Stimulated activated CD8-positive, alpha-beta memory T cell treated with anti-CD3 and anti-CD28 coated beads, Interleukin-15, amount 100 ng/mL, for 4 hours (primary cell): ENCODE results near the gene DUSP11.
"Not testable (repeated sequence)": the region's sequence is repeated elsewhere in the genome, so short reads cannot be mapped to it uniquely, and the experiment has no call there.

ENCODE experiments used
- DNase-seq, 2 donors: peaks; one replicate each; pipeline ENCODE4 v3.0.0-alpha.2; 2020; ENCODE audit warnings: low read depth in 2 of 2

The DUSP11 gene

DNA sequence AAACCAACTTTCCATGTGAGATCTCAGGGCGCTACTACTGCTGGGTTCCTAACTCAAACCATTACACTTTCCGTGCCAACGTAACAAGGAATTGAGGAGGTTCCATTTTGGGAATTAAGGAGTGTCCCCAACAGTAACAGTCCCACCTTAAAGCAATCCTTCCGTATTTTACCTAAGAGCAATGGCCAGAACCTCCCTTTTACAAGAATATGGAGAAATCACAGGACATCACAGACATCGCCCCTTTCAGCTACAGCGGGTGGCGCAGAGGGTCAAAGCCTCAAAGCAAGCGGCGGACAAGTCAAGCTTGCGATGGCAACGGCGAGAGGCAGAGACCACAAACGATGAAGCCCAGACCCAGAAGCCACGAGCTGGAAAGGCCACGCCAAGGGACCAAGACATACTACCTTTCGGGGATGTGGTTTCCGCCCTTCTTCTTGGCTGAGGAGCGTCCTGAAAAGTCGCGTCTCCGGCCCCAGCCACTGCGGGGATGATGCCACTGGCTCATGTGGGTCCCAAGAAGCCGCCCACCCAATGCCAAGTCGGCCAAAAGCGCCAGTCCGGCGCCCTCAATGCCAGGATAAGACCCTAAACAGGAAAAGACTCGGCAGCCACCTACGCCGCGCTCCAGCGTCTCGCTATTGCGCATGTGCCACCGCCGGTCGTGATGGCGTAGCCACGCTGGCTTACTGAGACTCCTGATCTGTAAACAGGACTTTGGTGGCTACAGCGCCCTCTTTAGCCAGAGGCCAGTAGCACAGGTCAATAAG is at the start of gene DUSP11:
TSS of gene DUSP11 (minus strand) at position 637 of the 770 bp plus-strand sequence. CDS start at position 508, 129 bp downstream.
- peak; percentile 88 to 95 for DNase-seq

DNA sequence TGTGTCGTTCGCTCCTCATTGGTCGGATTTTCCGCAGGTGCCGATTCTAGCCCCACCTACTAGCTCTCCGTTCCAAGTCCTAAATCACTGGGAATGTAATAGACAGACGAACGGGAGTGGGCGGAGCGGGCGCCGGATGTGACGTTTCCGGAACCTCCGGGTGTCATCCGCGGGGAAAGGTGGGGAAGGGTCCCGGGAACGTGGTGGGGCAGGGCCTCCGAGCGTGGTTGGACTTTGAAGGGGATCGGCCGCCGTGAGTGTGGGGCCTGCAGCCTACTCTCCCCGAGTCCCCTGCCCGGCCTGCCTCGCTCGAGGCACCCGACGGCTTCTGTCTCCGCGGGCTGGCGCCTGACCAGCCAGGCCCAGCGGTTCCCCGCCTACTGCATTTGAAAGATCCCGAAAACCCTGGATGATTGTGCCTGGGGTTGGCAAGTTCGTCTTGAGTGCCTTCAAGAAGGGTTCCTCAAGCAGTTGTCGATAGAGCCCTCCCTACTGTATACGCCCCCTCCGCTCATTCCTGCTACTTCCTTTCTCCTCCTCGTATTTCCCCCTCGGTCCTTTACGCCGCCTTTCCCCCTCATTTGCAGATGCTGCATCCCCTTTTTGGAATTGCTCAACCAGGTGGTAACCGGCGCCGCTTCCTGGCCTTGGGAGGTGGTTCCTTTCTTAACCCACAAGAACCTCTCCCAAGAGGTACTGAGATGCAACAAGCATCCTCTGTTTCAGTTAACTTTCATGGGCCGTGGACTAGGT is 49.1 kb upstream of the DUSP11 start, which contains the start of gene STAMBP:
TSS of gene STAMBP (plus strand) at position 144 of the 753 bp plus-strand sequence. CDS start 1,896 bp downstream, outside the sequence.
- DNase-seq, result peak; percentile 69 to 81

DNA sequence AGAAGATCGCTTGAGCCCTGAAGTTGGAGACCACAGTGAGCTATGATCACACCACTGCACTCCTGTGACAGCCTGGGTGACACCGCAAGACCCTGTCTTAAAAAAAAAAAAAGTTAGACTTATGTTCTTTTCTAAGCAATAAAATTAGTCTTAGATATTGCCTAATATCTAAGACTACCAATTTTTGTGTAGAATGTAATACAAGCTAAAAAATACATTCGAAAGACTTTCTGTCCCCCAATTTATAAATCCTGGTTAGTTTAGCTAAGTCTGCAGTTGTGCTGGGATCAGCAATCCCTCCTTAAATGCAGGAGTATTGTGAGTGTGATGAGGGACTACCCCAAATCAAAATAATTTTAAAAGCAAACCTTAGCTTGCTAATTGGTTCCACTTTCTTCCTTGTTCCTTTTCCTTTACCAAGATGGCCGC is 48.5 kb upstream of the DUSP11 start:
- DNase-seq, result no peak

DNA sequence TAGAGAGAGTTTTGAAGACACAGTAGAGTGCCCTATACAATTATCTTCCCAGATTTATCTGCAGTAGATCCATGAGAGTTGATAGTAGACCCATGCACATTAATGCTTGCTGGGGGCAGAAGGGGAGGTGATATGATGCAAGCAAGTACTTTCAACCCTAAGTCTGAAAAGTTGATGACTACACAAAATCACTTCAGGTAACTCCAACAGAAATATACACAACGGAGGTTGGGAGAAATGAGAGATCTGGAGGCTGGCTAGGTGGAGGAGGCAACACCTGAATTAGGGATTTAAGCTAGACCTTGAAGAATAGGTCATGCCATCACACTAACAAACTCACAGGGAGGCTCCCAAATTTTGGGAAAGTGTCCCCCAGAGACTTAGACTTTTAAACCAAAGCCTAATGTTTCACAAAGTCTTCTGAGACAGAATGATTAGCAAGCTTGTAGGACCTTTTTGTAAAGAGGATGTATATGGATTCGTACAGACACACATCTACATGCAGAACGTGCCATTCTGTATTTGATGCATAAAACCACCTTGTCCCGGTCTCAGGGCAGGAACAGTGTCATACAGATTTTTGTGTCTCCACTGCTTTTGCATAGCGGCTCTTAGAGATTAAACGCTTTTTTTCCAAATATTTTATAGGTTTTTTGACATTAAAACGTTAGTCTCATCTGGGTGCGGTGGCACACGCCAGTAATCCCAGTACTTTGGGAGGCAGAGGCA is 47.9 kb upstream of the DUSP11 start:
- no peak for DNase-seq

DNA sequence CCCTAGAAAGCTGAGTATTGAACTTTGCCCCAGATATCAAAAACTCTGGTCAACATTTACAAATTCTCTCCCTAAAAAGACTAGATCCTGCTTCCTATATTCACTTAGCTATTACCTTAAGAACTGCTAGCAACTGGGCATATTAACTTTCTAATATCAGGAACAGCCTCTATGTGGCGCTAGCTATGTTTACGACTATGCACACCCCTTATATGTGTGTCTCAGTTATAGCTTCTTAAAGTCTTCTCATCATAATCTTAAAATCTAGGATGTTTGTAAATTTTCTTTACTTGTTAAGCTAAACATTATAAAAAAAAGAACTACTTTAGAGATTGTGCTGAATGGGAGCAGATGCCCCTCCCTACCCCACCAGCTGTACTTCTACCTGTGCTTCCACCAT is 47.1 kb upstream of the DUSP11 start:
- DNase-seq, result no peak

DNA sequence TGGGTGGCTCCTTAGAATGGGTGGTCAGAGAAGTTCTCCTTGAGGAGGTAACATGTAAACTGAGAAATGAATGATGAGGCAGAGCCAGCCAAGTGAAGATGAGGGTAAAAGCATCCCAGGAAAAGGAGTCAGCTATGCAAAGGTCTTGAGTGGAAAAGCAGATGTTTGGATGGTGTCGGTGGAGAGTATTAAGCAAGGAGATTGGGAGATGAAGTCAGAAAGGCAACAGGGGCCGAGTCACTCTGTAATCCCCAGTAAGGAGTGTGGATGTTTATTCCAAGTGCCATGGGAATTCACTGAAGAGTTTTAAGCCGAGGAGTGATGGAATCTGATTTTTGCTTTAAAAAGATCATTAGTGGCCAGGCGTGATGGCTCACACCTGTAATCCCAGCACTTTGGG is 45.5 kb upstream of the DUSP11 start:
- no peak for DNase-seq

DNA sequence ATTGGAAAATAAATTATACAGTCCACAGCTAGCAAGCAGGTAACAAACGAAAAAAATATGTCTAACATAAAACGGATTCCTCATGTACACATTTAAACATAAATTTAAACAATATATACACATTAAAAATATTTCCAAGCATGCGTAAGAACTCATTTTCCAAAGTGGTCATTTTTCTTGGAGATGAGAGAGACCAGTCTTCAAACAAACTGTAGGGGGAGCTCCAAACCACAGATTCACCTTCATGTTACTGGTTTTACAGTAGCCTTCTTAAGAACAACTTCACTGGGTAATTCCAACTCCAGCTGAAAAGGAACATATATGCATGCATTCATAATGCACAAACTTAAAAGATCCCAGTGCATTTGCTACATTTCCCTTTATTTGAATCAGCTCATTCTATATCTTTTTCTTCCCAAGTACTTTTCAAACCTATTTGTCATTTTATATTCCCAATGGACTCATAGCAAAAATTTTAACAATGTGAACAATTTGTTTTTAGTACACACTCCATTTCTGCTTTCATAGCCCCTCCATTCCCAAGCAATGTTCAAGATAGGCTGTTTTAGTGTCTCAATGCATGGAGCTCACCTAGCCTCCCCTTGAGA is 44.1 kb upstream of the DUSP11 start:
- DNase-seq, result no peak

DNA sequence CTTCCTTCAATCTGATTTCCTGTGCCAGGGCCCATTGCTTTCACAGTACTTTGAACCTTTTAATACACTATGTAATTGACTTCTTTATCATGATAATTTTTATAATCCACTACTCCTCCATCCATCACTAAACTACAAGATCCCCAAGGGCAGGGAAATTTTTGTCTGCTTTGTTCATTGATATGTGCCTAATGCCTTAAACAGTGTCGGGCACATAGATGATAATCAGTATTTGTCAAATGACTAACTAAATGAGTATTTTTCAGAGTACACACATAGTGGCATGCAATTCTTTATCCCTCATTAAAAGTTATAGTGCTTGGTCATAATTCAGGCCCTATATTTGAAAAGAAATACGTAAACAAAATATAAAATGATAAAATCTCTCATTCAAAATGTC is 43.5 kb upstream of the DUSP11 start:
- DNase-seq, result no peak

DNA sequence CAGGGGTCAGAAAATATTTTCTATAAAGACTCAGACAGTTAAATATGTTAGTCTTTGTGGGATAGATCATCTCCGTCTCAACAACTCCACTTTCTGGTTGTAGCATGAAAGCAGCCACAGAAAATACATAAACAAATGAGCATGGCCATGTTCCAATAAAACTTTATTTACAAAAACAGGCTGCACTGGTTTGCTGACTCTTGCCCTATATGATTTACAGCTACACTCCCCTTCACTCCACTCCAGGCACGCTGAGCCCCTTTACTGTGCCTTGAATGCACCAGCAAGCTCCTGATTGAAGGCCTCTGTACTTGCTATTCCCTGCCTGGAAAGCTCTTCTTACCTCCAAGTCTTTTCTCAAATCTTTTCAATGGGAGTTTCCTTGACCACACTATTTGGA is 43.1 kb upstream of the DUSP11 start:
- DNase-seq, result no peak

DNA sequence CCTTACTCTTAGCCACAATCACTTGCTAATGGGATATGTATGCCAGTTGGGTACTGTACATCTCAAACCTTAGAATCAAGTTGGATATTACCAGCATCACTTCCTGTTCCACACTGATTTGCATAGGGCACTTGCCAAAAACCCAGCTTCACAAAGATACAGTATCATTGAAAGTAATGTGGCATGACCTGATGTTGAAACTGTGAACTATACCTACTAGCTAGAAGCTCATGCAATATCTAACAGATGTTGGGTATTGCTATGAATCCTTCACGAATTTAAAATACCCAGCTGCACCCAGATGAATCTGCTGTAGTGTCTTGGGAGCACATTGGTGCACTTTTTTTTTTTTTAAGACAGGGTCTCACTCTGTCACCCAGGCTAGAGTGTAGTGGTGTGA is 42.4 kb upstream of the DUSP11 start:
- DNase-seq, result no peak

DNA sequence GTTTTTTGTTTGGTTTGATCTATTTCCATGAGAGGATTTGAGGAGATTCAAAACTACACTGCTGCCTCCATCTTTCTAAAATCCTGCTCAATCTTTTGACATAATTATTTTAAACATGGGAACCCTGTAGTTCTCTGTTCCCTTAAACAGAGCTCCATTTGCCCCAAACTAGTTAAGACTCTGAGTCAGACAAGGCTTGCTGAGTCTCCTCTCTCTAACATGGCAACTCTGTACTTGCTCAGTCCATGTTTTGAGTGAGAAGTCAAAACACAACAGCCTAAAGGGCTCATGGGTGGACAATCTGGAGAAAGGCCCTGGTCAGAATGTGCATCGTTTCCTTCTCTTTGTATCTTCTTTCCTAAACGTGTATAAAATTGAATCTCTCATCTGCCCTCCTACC is 41.8 kb upstream of the DUSP11 start:
- no peak for DNase-seq

DNA sequence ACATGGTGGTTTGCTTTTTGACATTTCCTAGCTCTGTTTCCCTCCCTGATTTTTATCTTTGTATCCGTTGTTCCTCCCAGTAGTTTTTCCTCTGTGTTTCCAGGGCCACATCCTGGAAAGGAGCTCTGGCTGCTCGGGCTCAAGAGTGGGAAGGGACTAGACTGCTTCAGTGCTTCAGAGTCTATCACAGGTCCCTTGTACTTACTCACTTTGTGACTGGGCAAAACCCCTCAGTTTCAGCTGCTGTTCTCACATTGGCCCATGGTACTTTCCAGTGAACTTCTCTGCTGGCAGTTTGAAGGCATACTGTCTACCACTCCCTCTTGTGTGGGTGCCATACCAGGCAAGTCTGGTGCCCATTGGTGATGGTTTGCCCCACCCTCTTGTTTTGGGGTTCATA is 41.3 kb upstream of the DUSP11 start:
- no peak for DNase-seq

DNA sequence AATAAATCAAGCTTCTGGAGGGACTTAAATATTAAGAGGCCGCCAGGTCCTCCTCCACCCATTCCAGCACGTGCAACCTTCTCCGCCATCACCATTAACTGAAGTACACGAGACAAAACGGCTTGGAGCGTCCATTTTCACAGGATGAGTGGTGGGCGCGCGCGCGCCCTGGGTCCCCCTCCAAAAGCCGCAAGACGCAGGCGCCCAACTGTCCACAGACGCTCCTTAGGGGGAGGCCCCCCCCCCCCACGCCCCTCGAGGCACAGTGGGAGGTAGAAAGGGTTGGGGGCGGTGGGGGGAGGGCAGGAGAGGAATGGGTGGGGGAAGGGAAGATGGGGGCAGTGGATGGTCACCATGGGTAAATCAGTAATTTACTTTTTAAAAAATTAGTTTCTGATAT is 38.4 kb upstream of the DUSP11 start:
- DNase-seq, result no peak

DNA sequence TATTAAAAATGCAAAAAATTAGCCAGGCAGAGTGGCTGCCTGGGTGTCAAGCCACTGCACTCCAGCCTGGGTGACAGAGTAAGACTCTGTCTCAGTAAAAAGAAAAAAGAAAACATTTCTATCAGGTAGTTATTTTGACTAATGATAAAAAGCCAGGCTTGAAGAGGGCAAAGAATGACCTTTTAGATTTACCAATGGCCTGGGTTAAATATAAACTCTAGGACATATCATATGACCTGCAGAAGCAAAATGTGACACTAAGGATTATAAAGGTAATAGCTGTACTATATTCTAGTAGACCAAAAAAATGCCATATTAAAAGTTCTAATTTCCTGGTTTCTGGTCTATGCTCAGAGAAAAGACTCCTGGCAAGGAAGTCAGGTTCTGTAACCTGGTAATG is 32.7 kb upstream of the DUSP11 start:
- no peak for DNase-seq

DNA sequence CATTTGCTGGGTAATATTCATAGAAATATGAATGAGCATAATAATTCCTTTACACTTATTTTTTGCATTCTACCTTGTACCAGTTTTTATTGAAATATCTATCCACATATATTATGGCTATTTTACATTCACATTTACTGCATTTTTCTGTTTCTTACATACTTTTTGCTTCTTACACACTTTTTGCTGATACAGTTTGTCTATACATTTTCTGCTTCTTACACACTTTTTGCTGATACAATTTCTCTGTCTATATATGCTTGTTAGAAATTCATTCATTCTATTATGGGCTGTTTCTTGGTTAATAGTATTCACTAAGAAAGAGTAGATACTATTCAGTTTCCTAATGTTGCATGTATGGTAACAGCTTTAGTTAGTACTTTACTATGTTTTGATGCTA is 32.0 kb upstream of the DUSP11 start:
- DNase-seq, result no peak

DNA sequence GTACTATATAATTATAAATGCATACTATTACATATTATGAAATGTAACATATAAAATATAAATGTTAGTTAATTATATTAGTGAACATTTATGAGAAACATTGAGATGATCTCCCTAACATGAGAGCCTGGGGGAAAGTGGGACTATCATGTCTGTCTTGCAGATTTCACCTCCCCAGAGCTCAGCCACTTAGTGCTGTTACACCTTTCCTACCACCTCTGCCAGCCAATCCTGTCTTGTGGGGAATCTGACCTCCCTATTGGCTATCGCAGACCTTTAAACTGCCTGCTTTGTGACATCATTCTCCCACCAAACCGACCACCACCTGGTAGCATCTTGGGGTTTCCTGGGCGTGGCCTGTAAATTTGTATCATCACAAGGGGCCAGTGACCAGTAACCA is 4.0 kb upstream of the DUSP11 start, which contains the start of gene C2orf78:
TSS of gene C2orf78 (plus strand) at position 301 of the 400 bp plus-strand sequence. CDS start 127 bp downstream, outside the sequence.
- not testable (repeated sequence) for DNase-seq

DNA sequence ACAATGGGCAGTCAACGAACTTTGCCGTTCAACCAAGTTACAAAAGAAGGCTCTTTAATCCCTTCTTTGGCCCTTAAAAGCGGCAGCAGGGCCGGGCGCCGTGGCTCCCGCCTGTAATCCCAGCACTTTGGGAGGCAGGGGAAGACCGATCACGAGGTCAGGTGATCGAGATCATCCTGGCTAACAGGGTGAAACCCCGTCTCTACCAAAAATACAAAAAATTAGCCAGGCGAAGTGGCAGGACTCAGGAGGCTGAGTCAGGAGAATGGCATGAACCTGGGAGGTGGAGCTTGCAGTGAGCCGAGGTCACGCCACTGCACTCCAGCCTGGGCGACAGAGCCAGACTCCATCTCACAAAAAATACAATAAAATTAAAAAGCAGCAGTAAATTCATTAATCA is 3.5 kb upstream of the DUSP11 start:
- DNase-seq, result not testable (repeated sequence)

DNA sequence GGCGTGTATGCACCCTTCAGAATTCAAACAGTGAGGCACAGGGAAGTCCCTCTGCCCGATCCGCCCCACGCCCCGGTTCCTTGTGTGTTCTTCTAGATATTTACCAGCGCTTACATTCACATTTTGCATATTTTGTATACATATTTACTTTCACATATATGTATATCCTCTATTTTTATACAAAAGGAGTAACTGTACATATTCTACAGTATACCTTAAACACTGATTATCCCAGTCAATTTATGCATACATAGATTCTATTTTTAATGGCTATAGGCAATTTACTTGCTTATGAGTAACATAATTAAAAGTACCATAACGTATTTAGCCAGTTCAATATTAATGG is 307 bp upstream of the DUSP11 start:
- DNase-seq, result no peak

DNA sequence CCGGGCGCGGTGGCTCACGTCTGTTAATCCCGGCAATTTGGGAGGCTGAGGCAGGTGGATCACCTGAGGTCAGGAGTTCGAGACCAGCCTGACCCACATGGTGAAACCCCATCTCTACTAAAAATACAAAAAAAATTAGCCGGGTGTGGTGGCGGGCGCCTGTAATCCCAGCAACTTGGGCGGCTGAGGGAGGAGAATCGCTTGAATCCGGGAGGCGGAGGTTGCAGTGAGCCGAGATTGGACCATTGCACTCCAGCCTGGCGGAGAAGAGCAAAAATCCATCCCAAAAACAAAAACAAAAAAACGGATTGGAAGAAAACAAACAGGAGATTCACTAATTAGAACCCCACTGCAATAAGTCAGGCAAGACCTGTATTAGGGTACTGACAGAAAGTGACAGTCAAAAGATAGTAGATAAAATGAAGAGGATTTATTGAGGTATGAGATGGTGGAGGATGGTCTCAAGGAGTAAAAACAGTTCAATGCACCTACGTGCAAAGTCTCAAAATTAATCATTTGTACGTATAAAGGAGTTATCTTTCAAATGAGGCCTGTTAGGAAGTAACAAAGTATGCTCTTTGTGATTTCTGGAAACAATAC is 936 bp downstream of the DUSP11 start:
- DNase-seq, result not testable (repeated sequence)

DNA sequence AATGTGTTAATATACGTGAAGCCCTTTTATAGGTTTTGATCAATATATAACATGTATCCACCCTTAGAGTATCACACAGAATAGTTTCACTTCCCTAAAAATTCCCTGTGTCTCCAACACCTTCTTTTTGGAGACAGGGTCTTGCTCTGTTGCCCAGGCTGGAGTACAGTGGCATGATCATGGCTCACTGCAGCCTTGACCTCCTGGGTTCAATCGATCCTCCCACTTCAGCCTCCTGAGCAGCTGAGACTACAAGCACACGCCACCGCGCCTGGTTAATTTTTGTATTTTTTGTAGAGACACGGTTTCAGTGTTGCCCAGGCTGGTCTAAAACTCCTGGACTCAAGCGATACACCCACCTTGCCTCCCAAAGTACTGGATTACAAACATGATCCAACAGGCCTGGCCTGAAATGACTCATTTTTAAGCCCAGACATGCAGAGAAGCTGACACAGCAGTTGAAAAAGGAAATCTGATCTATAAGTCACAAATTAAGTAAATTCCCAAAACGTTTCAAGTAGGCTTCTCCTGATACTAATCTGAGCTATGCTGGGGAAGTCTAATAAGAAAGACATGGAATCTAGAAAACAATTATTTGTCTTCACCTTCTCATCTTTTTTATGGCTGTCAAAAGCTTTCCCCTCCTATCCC is 2.9 kb downstream of the DUSP11 start:
- DNase-seq, result no peak

DNA sequence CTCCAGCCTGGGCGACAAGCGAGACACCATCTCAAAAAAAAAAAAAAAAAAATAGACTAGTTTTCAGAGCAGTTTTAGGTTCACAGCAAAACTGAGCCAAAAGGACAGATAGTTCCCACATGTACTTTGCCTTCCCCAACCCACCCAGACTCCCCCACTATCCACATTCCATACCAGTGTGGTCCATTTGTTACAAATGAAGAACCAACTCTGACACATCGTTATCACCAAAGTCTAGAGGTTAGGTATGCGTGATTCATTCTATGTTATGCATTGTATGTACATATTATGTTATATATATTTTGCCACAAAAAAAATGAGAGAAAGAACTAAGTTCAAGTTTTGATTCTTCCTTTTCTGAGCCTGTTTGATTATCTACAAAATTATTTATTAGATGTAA is 3.5 kb downstream of the DUSP11 start:
- no peak for DNase-seq
